Hematopoietic multipotent progenitor cell treated with erythropoietin and hydrocortisone succinate and interleukin-3 and kit ligand, for 8 days (in vitro differentiated cells): ENCODE results near the gene CD300LF.

Experiments used
- DNase-seq: peaks from one replicate; pipeline ENCODE4 v3.0.0-alpha.2; 2015

CD300LF gene

DNA sequence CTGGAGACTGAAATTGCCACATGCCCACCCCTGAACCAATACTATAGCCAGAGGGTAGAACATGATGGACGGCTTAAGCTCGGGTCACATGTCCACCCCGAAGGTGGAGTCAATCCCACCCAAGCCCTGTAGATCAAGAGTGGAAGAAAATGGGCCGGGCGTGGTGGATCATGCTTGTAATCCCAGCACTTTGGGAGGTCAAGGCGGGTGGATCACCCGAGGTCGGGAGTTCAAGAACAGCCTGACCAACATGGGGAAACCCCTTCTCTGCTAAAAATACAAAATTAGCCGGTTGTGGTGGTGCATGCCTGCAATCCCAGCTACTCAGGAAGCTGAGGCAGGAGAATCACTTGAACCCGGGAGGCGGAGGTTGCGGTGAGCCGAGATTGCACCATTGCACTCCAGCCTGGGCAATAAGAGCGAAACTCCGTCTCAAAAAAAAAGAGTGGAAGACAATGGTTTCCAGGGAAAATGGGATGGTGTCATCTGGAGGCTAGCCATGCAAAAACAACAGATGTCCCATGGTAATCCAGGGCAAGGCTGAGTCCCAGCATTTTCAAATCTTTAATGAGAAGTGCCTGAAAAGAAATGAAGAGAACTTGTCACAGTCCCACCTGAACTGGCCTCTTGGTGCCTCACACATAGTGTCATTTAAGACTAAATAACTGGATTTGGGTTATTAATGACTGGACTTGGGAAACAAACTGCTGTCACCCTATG is 30.1 kb downstream of the CD300LF start:
- no peak for DNase-seq

DNA sequence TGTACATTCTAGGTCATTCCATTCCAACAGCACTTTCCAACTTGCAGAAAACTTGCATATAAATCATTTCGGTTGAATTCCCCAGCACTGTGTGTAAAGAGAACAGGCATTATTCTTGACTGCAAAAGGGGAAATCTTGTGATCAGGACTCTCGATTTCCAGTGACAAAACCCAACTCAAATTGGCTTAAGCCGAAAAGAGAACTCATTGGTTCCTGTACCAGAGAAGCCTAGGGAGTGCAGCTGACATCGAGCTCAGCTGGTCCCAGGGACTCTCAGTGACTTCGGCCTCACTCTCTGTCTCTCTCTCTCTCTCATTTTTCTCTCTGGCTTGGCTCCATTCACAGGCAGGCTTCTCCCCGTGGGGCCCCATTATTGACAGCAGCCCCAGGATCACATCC is 30.7 kb downstream of the CD300LF start:
- no peak for DNase-seq

DNA sequence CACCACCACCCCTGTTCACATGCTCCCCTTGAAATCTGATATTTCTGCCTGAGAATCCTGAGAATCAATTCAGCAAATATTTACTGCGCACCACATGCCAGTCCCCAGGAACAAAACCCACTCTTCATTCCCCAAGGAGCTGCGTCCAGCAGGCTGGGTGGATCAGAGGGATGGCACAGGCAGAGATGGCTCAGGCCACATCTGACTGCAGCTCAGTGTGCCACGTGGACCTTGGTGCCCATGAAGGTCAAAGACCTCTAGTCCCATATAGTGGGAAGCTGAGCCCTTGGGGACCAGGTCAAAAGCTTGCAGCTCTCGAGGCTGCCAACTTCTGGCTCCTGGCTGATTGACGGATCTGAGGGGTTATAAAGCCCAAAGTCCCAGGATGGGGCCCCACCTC is 31.8 kb downstream of the CD300LF start:
- no peak for DNase-seq

DNA sequence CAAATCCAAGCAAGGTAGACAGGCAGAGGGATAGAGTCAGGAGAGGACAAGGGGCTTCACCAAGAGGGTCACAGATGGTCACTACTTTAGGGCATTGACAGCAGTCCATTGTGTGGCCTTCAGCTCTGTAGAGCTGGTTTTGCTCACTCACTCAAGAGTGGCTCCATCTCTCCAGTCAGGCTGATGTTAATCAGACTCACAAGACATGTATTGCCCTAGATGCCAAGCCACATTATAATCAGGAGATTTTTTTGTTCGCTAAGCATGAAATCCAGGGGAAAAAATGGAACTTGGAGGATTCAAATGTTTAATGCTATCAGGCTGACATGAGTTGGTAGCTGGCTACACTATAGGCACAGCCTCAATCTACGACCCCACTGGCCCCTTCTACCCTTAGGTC is 32.5 kb downstream of the CD300LF start:
- no peak for DNase-seq

DNA sequence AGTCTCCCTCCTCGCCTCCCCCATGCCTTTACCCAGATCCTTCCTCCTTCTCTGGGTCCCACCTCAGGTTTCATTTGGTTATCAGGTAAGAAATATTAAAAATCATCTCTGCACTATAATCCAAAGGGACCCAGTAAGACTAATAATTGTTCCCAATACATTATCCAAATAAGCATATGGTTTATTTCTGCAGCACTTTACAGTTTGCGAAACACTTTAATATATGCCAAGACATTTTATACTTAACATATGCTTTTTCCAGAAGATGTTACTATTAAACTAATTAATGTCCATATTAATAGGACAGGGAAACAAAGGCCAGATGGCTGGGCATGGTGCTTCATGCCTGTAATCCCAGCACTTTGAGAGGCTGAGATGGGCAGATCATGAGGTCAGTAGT is 33.3 kb downstream of the CD300LF start:
- DNase-seq: no peak

DNA sequence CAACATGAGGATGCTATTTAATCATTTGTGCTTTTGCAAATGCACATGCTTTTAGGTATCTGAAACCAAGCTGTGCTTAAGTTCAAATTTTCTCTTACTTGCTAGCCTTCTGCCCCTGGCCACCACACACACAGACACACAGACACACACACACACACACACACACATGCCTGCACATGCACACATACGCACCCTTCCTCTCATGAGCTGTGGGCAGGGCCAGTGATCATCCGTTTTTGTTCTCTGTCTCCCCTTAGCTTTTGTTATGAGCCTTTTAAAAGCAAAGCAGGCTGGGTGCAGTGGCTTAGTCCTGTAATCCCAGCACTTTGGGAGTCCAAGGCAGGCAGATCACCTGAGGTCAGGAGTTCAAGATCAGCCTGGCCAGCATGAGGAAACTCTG is 34.2 kb downstream of the CD300LF start:
- no peak for DNase-seq

DNA sequence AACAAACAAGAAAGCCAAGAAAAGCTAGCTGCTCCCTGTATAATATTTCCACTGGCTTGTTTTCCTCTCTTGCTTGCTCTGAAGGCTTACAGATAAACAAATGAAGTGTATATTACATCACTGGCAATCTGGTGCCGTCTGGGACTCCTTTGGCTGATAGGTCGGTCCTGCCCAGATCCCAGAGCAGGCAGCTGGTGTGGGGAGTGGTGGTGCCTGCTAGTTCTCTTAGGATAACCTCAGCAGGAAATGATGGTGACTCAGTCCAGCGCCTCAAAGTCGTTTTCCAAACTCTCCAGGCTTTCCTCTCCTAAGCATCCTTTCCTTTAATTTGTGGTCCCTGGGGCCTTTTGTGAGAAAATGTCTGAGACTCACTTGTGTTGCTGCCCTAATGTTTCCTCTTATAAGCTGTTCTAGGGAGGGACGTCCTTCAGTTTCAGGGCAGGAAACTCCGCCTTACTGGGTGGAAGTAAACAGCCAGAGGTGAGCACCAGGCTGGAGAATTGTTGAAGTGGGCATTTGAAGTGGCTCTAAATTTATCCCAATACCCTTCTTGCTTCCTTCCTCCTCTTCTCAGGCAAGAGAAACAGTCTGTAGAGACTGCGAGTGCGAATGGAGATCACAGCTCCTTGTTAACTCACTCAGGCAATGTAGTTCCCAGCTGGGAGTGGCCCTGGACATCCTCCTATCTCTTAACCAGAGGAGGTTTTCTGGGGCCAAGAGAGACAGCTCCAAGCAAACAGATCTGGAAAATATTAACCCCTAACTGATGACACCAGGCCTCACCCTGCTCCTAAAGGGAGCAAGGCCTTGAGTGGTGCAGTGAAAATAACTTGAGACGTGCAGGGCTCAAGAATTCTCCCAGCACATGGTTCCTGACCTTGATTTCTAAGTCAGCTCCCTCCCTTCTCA is 34.9 kb downstream of the CD300LF start:
- DNase-seq: no peak

DNA sequence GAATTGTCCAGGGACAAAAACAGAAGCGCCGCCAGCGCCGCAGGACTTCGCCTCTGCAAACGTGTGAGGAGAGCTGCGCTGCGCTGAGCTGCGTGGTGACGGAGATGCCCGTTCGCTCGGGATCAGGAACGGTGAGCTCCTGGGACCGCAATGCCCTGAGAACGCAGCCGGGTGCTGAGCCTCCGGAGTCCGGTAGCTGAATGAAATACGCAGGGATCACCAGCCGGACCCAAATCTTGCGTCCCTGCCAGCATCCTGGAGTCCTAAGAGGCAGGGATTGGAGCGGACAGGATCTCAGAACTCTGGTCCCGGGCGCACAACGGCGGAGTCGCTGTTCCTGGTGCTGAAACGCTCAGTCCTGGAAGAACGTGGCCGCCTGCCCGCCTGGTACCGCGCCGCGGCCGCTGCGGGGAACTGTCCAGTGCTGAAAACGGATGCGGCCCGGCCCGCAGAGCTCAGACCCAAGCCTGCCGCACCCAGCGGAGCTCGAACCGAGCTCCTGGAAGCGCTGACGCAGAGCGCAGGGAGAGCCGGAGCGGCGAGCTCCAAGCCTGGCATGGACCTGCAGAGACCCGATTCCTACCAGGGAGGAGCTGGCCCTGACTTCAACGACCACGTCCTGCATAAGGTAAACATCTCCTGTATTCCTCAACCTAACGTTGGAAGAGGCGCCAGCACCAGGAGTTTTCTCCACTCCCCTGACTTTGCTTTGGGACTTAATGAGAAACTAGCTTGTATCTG is 41.5 kb downstream of the CD300LF start:
- peak; percentile 64 for DNase-seq

DNA sequence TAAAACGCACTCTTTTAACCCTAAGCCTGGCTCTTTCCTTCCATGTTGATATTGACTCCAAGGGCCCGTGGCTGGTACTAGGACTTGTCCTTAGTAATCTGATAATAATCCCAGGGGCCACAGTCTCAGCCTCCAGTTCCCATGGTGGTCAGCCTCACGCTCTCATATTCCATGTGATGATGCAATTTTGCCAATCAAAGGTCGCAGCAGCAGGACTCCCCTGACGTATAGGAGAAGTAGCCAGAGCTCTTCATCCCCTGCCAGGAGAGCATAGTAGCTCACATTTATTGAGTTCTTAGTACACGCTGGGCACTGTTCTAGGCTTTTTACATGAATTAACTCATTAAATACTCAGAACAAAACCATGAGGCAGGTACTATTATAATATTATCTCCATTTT is 42.4 kb downstream of the CD300LF start:
- no peak for DNase-seq

DNA sequence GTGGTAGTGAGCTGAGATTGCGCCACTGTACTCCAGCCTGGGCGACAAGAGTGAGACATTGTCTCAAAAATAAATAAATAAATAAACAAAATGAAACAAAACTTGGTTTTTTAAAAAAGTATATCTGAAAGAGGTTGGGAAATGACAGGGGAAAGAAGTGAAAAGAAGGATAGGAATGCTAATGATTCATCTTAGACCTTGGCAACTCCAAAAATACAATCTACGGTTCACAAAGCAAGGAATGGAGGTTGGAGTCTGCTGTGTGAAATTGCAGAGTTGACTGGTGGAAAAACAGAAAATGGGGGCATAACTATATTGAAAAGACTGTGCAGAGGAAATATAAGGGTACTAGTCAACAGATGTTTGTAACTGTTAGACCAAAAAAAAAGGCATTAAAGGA is 49.2 kb downstream of the CD300LF start:
- no peak for DNase-seq

DNA sequence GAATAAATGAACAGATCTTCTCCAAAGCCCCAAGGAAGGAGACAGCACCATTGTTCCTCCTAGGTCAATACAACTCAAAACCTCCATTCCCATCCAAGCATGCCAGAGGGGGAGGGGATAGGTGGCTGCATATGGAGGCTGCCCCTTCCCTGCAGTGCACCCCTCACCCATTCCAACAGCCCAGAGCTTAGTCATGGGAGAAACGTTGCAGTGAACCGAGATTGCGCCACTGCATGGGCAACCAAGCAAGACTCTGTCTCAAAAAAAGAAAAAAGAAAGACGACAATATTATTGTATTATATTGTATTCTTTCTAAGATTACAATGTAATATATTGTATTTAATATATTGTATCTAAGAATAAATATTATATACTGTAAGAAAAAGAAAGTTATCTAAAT is 52.8 kb downstream of the CD300LF start:
- DNase-seq: no peak

DNA sequence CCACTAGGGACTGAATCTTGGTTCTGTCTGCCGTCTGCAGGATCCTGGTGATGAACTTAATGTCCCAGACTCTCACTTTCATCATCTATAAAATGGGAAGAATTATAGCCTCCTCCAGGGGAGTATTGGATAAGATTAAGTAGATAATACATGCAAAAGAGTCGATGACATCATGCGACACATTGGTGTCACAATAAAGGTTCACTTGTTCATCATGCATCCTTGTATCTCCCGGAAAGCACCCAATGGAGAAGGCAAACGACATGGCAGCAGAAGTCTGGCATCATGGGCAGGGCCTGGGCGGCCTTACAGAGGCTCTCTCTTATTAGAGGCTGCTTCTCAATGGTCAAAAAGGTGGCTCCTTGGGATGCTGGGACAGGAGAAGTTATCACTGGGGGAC is 54.1 kb downstream of the CD300LF start:
- no peak for DNase-seq

DNA sequence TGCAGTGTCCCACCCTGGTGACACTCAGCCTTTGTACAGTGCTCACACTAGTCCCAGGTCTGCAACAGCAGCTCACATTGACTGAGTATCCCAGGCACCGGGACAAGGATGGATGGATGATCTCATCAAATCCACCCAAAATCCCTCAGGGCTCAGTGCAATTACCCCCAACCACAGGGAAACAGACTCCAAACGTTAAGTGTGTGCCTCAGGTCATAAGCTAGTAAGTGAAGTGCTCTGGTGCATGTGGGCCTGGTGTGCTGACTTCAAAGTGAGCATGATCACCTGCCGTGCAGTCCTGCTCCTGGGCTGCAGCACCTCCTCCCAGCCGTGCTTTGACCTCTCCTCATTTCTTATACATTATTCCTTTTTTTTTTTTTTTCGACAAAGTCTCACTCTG is 58.0 kb downstream of the CD300LF start:
- no peak for DNase-seq

DNA sequence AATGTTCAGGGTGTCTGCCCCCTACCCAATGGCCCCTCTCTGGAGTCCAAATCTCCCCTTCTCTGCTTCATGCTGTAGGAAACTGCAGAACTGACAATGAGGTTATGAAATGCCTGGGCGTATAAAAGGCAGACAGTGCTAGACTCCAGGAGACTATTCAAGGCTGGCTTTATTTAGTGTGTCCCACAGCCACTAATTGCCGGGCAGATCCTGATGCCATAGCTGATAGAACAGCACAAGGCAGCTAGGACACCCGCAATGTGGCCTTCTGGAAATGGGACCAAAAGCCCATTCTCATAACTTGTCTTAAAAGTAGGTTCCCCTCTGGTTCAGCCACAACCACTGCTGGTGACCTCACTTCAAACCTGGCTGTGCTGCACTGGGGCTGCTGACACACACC is 60.7 kb downstream of the CD300LF start:
- no peak for DNase-seq

DNA sequence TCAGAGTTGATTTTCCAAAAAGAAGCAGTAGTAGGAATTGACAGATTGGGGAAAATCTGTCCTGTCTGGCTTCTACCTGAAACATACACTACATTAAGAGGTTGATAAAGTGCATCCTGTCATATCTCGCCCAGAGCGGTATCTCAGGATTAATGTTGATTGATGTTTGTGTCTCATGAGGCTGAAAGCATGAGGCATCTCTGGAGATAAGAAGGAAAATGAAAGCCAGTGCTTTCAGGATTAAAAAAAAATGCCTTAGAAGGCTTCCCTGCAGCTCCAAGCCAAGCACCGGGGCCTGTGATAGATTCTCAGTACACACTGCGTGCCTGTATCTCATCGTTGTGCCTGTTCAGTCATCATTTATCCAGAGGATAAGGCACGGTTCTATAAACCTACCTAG is 62.8 kb downstream of the CD300LF start:
- DNase-seq: no peak

DNA sequence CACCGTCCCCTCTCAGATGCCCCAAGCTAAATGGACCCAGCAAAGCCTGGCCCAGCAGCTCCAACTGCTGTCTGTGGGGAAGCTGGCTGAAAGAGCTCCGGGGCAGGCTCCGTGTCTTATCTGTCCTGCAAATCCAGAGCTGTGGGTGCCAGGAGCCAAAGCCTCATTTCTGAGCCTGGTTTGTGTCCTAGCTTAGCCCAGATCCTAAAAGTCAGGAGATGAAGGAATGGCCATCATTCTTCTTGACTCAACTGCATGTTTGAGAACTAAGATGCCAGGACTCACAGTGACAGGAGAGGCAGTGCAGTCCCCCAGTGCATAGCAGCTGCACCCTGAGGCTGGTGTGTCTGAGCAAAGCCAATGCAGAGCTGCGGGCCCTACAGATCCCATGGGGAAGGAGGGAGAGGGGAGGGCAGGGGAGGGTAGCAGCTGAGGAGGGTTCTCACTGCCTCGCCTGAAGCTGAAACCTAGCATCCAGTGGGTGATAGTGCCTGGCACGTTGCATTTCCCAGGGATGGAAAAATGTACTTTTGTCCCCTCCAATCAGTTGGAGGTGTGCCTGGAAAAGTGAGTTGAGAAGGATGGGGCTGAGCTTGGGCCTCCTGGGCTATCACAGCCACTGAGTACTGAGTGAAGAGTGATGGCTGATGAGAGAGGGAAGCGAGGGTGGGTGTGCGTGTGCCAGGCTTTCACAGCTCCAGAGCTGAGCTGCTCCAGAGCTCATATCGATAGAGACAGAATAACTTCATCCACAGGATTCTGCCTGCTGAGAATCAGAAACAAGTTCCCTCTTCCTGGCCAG is 64.7 kb downstream of the CD300LF start:
- no peak for DNase-seq

DNA sequence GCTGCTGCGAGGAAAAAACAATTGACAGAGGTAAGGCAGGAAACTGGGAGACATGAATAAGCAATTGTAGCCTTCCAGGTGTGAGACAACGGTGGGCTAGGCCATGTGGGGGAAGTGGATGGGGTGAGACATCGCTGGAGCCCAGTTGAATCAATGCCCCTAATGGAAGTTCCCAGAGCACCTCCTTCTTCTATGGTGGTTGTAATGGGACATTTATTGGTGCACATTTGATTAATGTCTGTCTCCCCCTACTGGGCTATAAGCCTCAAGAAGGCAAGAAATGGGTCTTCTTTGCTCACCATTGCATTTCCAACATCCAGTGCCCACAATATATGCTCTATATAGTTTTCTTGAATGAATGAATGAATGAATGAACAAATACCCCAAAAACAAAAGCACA is 66.5 kb downstream of the CD300LF start:
- peak; percentile 54 for DNase-seq

DNA sequence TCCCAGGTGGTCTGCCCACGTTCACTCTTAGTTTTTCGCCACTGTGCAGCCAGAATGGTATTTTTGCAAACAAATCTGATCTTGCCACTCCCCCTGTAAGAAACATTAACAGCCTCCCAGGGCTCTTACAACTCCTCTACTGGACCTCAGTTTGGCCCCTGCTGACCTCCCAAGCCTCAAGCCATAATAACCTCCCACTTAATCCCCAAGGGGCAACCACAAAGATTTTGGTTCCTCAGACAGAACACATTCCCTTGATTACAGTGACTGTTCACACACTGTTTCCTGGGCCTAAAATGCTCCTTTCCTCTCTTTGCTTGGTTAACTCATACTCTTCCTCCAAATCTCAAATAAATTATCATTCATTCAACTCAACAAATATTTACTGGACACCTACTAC is 67.7 kb downstream of the CD300LF start:
- no peak for DNase-seq

DNA sequence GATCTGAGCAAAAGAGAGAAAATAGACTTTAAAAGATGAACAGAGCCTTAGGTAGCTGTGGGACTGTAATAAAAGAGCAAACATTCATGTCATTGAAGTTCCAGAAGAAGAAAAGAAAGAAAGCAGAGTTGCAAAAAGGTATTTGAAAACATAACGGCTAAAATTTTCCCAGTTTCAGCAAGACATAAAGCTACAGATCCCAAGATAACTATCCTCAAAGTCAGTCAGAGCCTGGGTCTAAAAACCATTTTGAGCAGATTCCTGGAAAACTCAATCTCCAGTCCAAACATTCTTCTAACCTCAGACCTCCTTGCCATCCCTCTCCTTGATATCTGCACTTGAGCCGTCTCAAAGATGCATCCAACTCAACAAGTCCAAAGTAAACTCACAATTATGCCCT is 68.3 kb downstream of the CD300LF start:
- no peak for DNase-seq
